ENCODE measurements around the gene TRIM31.

- TF ChIP-seq CTCF (conservative IDR thresholded peaks at IDR 0.05; ENCODE audit: low read depth, low read length) (no peak), RCOR1 (IDR thresholded peaks at IDR 0.05; ENCODE audit: insufficient replicate concordance, low read length) (no peak), BHLHE40 (IDR thresholded peaks at IDR 0.05; ENCODE audit: low read depth, low read length) (no peak)
Observed at GRCh38 chr6:30129265-30130178, 16.6 kb upstream of the TRIM31 start.
